Measurements from ENCODE around the gene IQCB1. TPM values are rescaled to one million over a fixed set of nuclear protein-coding genes. Genes with fewer than 3 reads are reported as not detected.

IQCB1 gene
- total and polyA plus RNA-seq, 4 donors: 2.8 to 14.0 (median 9.4) TPM

DNA sequence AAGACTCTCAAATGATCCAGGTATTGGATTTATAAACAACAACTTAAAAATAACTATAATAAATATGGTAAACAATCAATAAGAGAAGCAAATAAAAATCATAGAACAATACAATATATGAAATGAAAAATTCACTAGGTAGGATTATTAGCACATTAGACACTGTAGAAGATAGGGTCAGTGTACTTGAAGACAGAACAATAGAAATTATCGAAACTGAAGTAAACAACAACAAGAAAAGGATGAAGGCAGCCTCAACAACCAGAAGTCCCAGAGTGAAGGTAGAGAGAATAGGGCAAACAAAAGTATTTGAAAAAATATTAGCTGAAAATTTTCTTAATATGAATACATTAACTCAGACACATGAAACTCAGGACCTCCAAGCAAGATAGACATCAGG is 11.9 kb downstream of the IQCB1 start (continued):
- TF ChIP-seq HNF4G (IDR thresholded peaks at IDR 0.05): no peak
- no peak for TF ChIP-seq JUND (IDR thresholded peaks at IDR 0.05)
- no peak for TF ChIP-seq RAD21 (IDR thresholded peaks at IDR 0.05)

DNA sequence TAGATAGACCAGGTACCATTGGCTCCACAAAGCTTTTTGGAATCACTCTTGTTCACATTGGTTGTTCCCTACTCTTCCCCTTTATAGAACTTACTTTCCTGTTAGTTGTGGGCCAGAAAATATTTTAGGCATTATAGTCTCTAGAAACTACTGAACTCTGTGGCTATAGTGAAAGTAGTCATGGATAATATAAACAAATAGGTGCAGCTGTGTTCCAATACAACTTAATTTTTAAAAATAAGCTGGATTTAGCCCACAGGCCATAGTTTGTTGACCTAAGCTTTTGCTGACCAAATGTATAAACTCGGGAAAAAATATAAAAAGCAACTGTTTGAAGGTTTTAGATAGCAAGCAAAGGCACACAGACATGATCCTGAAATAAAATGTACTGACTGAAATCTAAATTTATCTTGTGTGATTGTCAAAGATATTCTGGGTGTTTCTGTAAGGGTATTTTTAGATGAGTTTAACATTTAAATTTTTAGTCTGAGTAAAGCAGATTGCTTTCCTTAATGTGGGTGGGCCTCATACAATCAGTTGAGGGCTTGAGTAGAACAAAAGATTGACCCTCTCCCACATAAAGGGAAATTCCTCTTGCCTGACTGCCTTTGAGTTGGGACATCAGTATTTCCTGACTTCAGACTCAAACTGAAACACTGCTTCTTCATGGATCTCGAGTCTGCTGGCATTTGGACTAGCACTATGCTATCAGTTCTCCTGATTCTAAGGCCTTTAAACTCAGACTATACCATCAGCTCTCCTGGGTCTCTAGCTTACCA is 13.2 kb downstream of the IQCB1 start:
- H3K9ac ChIP-seq (ENCODE audit: low read depth in 1 of 2, low read length in 2 of 2): no peak overlapping the region
- peaks cover 0 to 56% (median 37%) of the 10 kb centered on the region in 4 donors for H3K36me3 ChIP-seq (ENCODE audit: control insufficient read depth in 4 of 4, insufficient read depth in 3 of 4, low read depth in 1 of 4, low read length in 3 of 4)

More for the DNA sequence above, 13.2 kb downstream of the IQCB1 start:
- Histone ChIP-seq H3K4me1 (ENCODE audit: control insufficient read depth in 4 of 4, insufficient read depth in 4 of 4, low read length in 3 of 4) (no peaks in the 10 kb centered on the region), H3K27me3 (ENCODE audit: control insufficient read depth in 4 of 4, insufficient read depth in 4 of 4, low read length in 3 of 4) (no peaks in the 10 kb centered on the region), H3K9me3 (ENCODE audit: control insufficient read depth in 4 of 4, low read length in 3 of 4) (no peaks in the 10 kb centered on the region), H3K4me3 (ENCODE audit: low read depth in 1 of 3, low read length in 3 of 3) (no peak overlapping the region), H3K27ac (ENCODE audit: low read depth in 1 of 2, low read length in 2 of 2) (no peak overlapping the region)
- TF ChIP-seq EGR1 (IDR thresholded peaks at IDR 0.05; ENCODE audit: low read depth in 2 of 2) (no peak), RAD21 (IDR thresholded peaks at IDR 0.05) (no peak), GABPA (IDR thresholded peaks at IDR 0.05 in 1 of 2, conservative IDR thresholded peaks at IDR 0.05 in 1 of 2) (no peak), FOXA2 (IDR thresholded peaks at IDR 0.05) (no peak), TAF1 (conservative IDR thresholded peaks at IDR 0.05) (no peak), JUND (IDR thresholded peaks at IDR 0.05) (no peak), RXRA (IDR thresholded peaks at IDR 0.05) (no peak), NR2F2 (IDR thresholded peaks at IDR 0.05) (no peak), SP1 (IDR thresholded peaks at IDR 0.05) (no peak), YY1 (IDR thresholded peaks at IDR 0.05) (no peak), HNF4G (IDR thresholded peaks at IDR 0.05) (no peak), HNF4A (conservative IDR thresholded peaks at IDR 0.05) (no peak), FOXA1 (IDR thresholded peaks at IDR 0.05) (no peak)
- TF ChIP-seq, protein P1, sequence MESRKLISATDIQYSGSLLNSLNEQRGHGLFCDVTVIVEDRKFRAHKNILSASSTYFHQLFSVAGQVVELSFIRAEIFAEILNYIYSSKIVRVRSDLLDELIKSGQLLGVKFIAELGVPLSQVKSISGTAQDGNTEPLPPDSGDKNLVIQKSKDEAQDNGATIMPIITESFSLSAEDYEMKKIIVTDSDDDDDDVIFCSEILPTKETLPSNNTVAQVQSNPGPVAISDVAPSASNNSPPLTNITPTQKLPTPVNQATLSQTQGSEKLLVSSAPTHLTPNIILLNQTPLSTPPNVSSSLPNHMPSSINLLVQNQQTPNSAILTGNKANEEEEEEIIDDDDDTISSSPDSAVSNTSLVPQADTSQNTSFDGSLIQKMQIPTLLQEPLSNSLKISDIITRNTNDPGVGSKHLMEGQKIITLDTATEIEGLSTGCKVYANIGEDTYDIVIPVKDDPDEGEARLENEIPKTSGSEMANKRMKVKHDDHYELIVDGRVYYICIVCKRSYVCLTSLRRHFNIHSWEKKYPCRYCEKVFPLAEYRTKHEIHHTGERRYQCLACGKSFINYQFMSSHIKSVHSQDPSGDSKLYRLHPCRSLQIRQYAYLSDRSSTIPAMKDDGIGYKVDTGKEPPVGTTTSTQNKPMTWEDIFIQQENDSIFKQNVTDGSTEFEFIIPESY (IDR thresholded peaks at IDR 0.05): no peak
- TF ChIP-seq, protein P2, sequence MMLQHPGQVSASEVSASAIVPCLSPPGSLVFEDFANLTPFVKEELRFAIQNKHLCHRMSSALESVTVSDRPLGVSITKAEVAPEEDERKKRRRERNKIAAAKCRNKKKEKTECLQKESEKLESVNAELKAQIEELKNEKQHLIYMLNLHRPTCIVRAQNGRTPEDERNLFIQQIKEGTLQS (IDR thresholded peaks at IDR 0.05): no peak
- TF ChIP-seq, protein P3, sequence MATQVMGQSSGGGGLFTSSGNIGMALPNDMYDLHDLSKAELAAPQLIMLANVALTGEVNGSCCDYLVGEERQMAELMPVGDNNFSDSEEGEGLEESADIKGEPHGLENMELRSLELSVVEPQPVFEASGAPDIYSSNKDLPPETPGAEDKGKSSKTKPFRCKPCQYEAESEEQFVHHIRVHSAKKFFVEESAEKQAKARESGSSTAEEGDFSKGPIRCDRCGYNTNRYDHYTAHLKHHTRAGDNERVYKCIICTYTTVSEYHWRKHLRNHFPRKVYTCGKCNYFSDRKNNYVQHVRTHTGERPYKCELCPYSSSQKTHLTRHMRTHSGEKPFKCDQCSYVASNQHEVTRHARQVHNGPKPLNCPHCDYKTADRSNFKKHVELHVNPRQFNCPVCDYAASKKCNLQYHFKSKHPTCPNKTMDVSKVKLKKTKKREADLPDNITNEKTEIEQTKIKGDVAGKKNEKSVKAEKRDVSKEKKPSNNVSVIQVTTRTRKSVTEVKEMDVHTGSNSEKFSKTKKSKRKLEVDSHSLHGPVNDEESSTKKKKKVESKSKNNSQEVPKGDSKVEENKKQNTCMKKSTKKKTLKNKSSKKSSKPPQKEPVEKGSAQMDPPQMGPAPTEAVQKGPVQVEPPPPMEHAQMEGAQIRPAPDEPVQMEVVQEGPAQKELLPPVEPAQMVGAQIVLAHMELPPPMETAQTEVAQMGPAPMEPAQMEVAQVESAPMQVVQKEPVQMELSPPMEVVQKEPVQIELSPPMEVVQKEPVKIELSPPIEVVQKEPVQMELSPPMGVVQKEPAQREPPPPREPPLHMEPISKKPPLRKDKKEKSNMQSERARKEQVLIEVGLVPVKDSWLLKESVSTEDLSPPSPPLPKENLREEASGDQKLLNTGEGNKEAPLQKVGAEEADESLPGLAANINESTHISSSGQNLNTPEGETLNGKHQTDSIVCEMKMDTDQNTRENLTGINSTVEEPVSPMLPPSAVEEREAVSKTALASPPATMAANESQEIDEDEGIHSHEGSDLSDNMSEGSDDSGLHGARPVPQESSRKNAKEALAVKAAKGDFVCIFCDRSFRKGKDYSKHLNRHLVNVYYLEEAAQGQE (IDR thresholded peaks at IDR 0.05): no peak
- TF ChIP-seq, protein P4, sequence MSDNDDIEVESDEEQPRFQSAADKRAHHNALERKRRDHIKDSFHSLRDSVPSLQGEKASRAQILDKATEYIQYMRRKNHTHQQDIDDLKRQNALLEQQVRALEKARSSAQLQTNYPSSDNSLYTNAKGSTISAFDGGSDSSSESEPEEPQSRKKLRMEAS (IDR thresholded peaks at IDR 0.05): no peak
- TF ChIP-seq, protein P5, sequence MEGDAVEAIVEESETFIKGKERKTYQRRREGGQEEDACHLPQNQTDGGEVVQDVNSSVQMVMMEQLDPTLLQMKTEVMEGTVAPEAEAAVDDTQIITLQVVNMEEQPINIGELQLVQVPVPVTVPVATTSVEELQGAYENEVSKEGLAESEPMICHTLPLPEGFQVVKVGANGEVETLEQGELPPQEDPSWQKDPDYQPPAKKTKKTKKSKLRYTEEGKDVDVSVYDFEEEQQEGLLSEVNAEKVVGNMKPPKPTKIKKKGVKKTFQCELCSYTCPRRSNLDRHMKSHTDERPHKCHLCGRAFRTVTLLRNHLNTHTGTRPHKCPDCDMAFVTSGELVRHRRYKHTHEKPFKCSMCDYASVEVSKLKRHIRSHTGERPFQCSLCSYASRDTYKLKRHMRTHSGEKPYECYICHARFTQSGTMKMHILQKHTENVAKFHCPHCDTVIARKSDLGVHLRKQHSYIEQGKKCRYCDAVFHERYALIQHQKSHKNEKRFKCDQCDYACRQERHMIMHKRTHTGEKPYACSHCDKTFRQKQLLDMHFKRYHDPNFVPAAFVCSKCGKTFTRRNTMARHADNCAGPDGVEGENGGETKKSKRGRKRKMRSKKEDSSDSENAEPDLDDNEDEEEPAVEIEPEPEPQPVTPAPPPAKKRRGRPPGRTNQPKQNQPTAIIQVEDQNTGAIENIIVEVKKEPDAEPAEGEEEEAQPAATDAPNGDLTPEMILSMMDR (IDR thresholded peaks at IDR 0.05; ENCODE audit: low read depth, low read length, missing input control): no peak
- DNase-seq (ENCODE audit: low spot score): no peak
- WGBS: 90% methylated on average over 2 of the region's 2 CpGs
